IMR-90 (cell line): ENCODE data around the gene CLCA1. TPM values are rescaled to one million over a fixed set of nuclear protein-coding genes. Genes with fewer than 3 reads are reported as not detected.

Experiments
- ATAC-seq: fragments of 200-7000 bp; cut with Tn5 transposase; 2 replicates; pipeline ENCODE4 v1.9.1; 2020; ENCODE audit warnings: low read depth, mild to moderate bottlenecking, moderate library complexity
- BruUV-seq: library from RNA; stranded (reverse); fragments of 400-500 nt; replicated peaks from 2 replicates; lab custom pipeline; 2021; lab: Mats Ljungman, UMichigan
- CTCF ChIA-PET: fragments of 300-600 bp; formaldehyde crosslinking; extraction: SDS; loops from one replicate; lab custom pipeline; 2021; ENCODE audit warnings: antibody characterized with exemption; lab: Yijun Ruan, JAX
- POLR2A ChIA-PET: fragments of 300-600 bp; sonication (Branson Sonifier 250); formaldehyde crosslinking; loops from one replicate; lab custom pipeline; 2022; ENCODE audit warnings: antibody characterized with exemption; ENCODE audit not compliant: unreplicated experiment; lab: Charles Lee
- DNase-seq: peaks from one replicate; pipeline ENCODE4 v3.0.0; 2013
- H2AFZ ChIP-seq: replicated peaks from 2 replicates; pipeline ENCODE3; 2013; ENCODE audit warnings: low read length, mild to moderate bottlenecking; ENCODE audit not compliant: poor library complexity
- H2AK5ac ChIP-seq: 2 replicates; pipeline ENCODE4 v1.6.1; 2013; ENCODE audit warnings: low read depth, low read length, inconsistent platforms
- H2AK9ac ChIP-seq: replicated peaks from 2 replicates; pipeline ENCODE3; 2013; ENCODE audit warnings: mild to moderate bottlenecking, low read depth, low read length, moderate library complexity; ENCODE audit not compliant: poor library complexity
- H2BK120ac ChIP-seq: 2 replicates; pipeline ENCODE4 v1.6.1; 2013; ENCODE audit warnings: low read depth, low read length, inconsistent platforms
- H2BK15ac ChIP-seq: 3 replicates; pipeline ENCODE4 v1.6.1; 2013; ENCODE audit warnings: low read depth, low read length, inconsistent platforms
- H2BK20ac ChIP-seq: 2 replicates; pipeline ENCODE4 v1.6.1; 2013; ENCODE audit warnings: low read depth, mild to moderate bottlenecking, inconsistent platforms, low read length, moderate library complexity
- H2BK5ac ChIP-seq: 2 replicates; pipeline ENCODE4 v1.6.1; 2013; ENCODE audit warnings: mild to moderate bottlenecking, low read depth, low read length, inconsistent platforms; ENCODE audit not compliant: poor library complexity, severe bottlenecking
- H3K14ac ChIP-seq: replicated peaks from 2 replicates; pipeline ENCODE4 v1.6.1; 2013; ENCODE audit warnings: low read depth, low read length, inconsistent platforms
- H3K18ac ChIP-seq: 2 replicates; pipeline ENCODE4 v1.6.1; 2013; ENCODE audit warnings: low read depth, low read length, control low read depth
- H3K23ac ChIP-seq: 2 replicates; pipeline ENCODE4 v1.6.1; 2013; ENCODE audit warnings: low read depth, low read length, inconsistent platforms
- H3K27ac ChIP-seq: 2 replicates; pipeline ENCODE4 v1.5.1; 2013; ENCODE audit warnings: mild to moderate bottlenecking, control low read depth, low read length; ENCODE audit not compliant: insufficient read depth
- H3K27me3 ChIP-seq: 2 replicates; pipeline ENCODE4 v1.6.1; 2013; ENCODE audit warnings: low read length; ENCODE audit not compliant: control insufficient read depth, insufficient read depth
- H3K36me3 ChIP-seq: 2 replicates; pipeline ENCODE4 v1.6.1; 2013; ENCODE audit warnings: low read length, mixed read lengths; ENCODE audit not compliant: control insufficient read depth, insufficient read depth
- H3K4ac ChIP-seq: 2 replicates; pipeline ENCODE4 v1.6.1; 2013; ENCODE audit warnings: low read depth, low read length, inconsistent platforms
- H3K4me1 ChIP-seq: 2 replicates; pipeline ENCODE4 v1.6.1; 2013; ENCODE audit warnings: low read length, mixed read lengths; ENCODE audit not compliant: control insufficient read depth, insufficient read depth
- H3K4me2 ChIP-seq: 2 replicates; pipeline ENCODE4 v1.6.1; 2013; ENCODE audit warnings: low read depth, mild to moderate bottlenecking, control low read depth, low read length, moderate library complexity
- H3K4me3 ChIP-seq: 2 replicates; pipeline ENCODE4 v1.5.1; 2013; ENCODE audit warnings: low read depth, mild to moderate bottlenecking, control low read depth, low read length, moderate library complexity; ENCODE audit not compliant: insufficient read depth
- H3K56ac ChIP-seq: 2 replicates; pipeline ENCODE4 v1.6.1; 2013; ENCODE audit warnings: low read length, inconsistent platforms; ENCODE audit not compliant: insufficient read depth; ENCODE audit errors: extremely low read depth
- H3K79me1 ChIP-seq, 2 experiments: 2 replicates each; pipeline ENCODE4 v1.6.1; 2013; ENCODE audit warnings: low read length in 2 of 2, inconsistent platforms in 1 of 2, low read depth in 1 of 2
- H3K9ac ChIP-seq: 2 replicates; pipeline ENCODE4 v1.6.1; 2013; ENCODE audit warnings: low read depth, low read length, control low read depth
- H3K9me1 ChIP-seq: 2 replicates; pipeline ENCODE4 v1.6.1; 2013; ENCODE audit warnings: low read length, inconsistent platforms; ENCODE audit not compliant: insufficient read depth
- H3K9me3 ChIP-seq: 2 replicates; pipeline ENCODE4 v1.6.1; 2013; ENCODE audit warnings: low read length; ENCODE audit not compliant: control insufficient read depth, insufficient read depth
- H4K20me1 ChIP-seq: 2 replicates; pipeline ENCODE4 v1.6.1; 2013; ENCODE audit warnings: low read length, inconsistent platforms; ENCODE audit not compliant: insufficient read depth
- H4K5ac ChIP-seq: 2 replicates; pipeline ENCODE4 v1.6.1; 2013; ENCODE audit warnings: mild to moderate bottlenecking, low read depth, low read length, control low read depth
- H4K8ac ChIP-seq, 2 experiments: 2 replicates each; pipeline ENCODE4 v1.6.1; 2013; ENCODE audit warnings: low read depth in 2 of 2, low read length in 2 of 2, control low read depth in 1 of 2, inconsistent platforms in 1 of 2
- H4K91ac ChIP-seq: 2 replicates; pipeline ENCODE4 v1.6.1; 2013; ENCODE audit warnings: low read depth, low read length, inconsistent platforms; ENCODE audit not compliant: insufficient read depth
- BHLHE40 ChIP-seq: fragments of 150-350 bp; IDR thresholded peaks from 2 replicates; pipeline ENCODE4 v1.6.1; 2016; ENCODE audit warnings: mild to moderate bottlenecking, low read depth, low read length
- CEBPB ChIP-seq: IDR thresholded peaks from 2 replicates; pipeline ENCODE4 v1.6.1; 2012; ENCODE audit warnings: low read depth, low read length, improper control_type of control experiment
- CHD1 ChIP-seq: IDR thresholded peaks from 2 replicates; pipeline ENCODE4 v1.6.1; 2012; ENCODE audit warnings: low read depth, low read length, improper control_type of control experiment
- FOS ChIP-seq: fragments of 150-350 bp; IDR thresholded peaks from 2 replicates; pipeline ENCODE4 v1.6.1; 2016; ENCODE audit warnings: low read depth, low read length
- MAFK ChIP-seq: IDR thresholded peaks from 2 replicates; pipeline ENCODE4 v1.6.1; 2012; ENCODE audit warnings: low read depth, low read length, improper control_type of control experiment
- MAZ ChIP-seq: IDR thresholded peaks from 2 replicates; pipeline ENCODE4 v1.6.1; 2012; ENCODE audit warnings: low read depth, mild to moderate bottlenecking, low read length, improper control_type of control experiment, moderate library complexity, borderline replicate concordance
- MXI1 ChIP-seq: IDR thresholded peaks from 2 replicates; pipeline ENCODE4 v1.6.1; 2012; ENCODE audit warnings: low read depth, mild to moderate bottlenecking, low read length, moderate library complexity, borderline replicate concordance
- NFE2L2 ChIP-seq: fragments of 150-350 bp; IDR thresholded peaks from 2 replicates; pipeline ENCODE4 v1.6.1; 2016; ENCODE audit warnings: low read depth, mild to moderate bottlenecking, low read length
- POLR2A ChIP-seq: IDR thresholded peaks from 2 replicates; pipeline ENCODE4 v1.6.1; 2012; ENCODE audit warnings: mild to moderate bottlenecking, low read depth, low read length
- RAD21 ChIP-seq: IDR thresholded peaks from 2 replicates; pipeline ENCODE4 v1.6.1; 2012; ENCODE audit warnings: low read length, improper control_type of control experiment
- RCOR1 ChIP-seq: IDR thresholded peaks from 2 replicates; pipeline ENCODE4 v1.6.1; 2012; ENCODE audit warnings: mild to moderate bottlenecking, low read length, improper control_type of control experiment; ENCODE audit not compliant: insufficient replicate concordance
- RFX5 ChIP-seq: IDR thresholded peaks from 2 replicates; pipeline ENCODE4 v1.8.0; 2012; ENCODE audit warnings: low read depth, mild to moderate bottlenecking, low read length, moderate library complexity
- SMC3 ChIP-seq: fragments of 150-350 bp; IDR thresholded peaks from 2 replicates; pipeline ENCODE4 v1.6.1; 2016; ENCODE audit warnings: low read depth, mild to moderate bottlenecking, antibody characterized with exemption, low read length, moderate library complexity
- dilution Hi-C: fragments of 300-500 bp; cut with HindIII; formaldehyde crosslinking; loops from one replicate; pipeline ENCODE4 v1.14.3; 2018; ENCODE audit warnings: low sequenced_read_pairs; ENCODE audit not compliant: unreplicated experiment
- in situ Hi-C: fragments of 300-500 bp; cut with MboI; formaldehyde crosslinking; loops from 3 replicates; pipeline ENCODE4 v1.14.3; 2019; ENCODE audit warnings: low sequenced_read_pairs, inconsistent platforms, mixed read lengths
- intact Hi-C: fragments of 100-400 bp; cut with micrococcal nuclease; formaldehyde crosslinking; loops from 2 replicates; pipeline ENCODE4 v1.10.0; 2022
- polyA plus RNA-seq, 3 experiments: library from polyadenylated mRNA; depleted of rRNA; stranded (reverse); fragments of >200 nt; gene quantifications; 2 replicates each; pipeline ENCODE4 v1.2.3, GENCODE V29; 2012; ENCODE audit warnings: low replicate concordance in 1 of 3
- total RNA-seq: library from RNA; depleted of rRNA; stranded (reverse); fragments of >200 nt; gene quantifications from 2 replicates; pipeline ENCODE4 v1.2.3, GENCODE V29; 2012
- TF ChIP-seq, protein P1 (sequence below): fragments of 150-350 bp; IDR thresholded peaks from 2 replicates; pipeline ENCODE4 v1.6.1; 2017; ENCODE audit warnings: mild to moderate bottlenecking, antibody characterized with exemption, low read length, low read depth
- TF ChIP-seq, protein P2 (sequence below): conservative IDR thresholded peaks from 2 replicates; pipeline ENCODE4 v1.5.1; 2012; ENCODE audit warnings: mild to moderate bottlenecking, low read depth, low read length, improper control_type of control experiment
- TF ChIP-seq, protein P3 (sequence below): fragments of 150-350 bp; IDR thresholded peaks from 2 replicates; pipeline ENCODE4 v1.6.1; 2016; ENCODE audit warnings: low read depth, mild to moderate bottlenecking, low read length, moderate library complexity, borderline replicate concordance

Gene CLCA1
- total and polyA plus RNA-seq, 2 of the 4 experiments (the other 2 are of a cell fraction) = not detected

DNA sequence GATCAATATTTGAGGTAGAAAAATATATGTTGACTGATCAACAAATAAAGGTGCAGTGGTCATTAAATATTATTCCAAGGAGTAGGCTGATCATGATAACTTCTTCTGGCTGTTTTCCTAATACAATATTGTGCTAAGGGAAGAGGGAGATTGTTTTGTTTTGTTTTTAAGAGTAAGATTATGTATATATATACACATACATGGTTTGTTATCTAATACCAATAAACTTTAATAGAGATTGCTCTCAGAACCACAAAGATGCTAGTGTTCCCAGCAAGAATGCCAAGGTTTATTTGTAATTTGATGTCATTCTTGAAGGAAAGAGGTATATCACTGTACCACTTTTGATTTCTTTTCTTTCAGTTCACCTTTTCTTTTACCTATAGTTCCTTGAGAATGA, 34.7 kb upstream of the CLCA1 start:
- Histone ChIP-seq H3K4me1 (peaks cover 5% of the 10 kb centered on the region; the same call in 1 of the 2 replicates), H2BK20ac (no peak overlapping the region), H2AFZ (no peak overlapping the region), H3K23ac (no peak overlapping the region), H3K9ac (no peak overlapping the region), H3K27me3 (peaks cover 2% of the 10 kb centered on the region; the same call in 1 of the 2 replicates), H2AK9ac (no peak overlapping the region), H4K5ac (no peak overlapping the region), H4K8ac (no peak overlapping the region), H2BK5ac (no peak overlapping the region), H3K9me1 (no peaks in the 10 kb centered on the region), H3K36me3 (no peaks in the 10 kb centered on the region), H3K14ac (no peak overlapping the region), H3K56ac (no peak overlapping the region), H3K9me3 (no peaks in the 10 kb centered on the region), H2BK15ac (no peak overlapping the region), H3K4me2 (no peak overlapping the region), H3K27ac (no peak overlapping the region), H3K18ac (no peak overlapping the region), H2AK5ac (no peak overlapping the region), H2BK120ac (no peak overlapping the region), H3K79me1 (no peaks in the 10 kb centered on the region), H3K4ac (no peak overlapping the region), H4K20me1 (no peaks in the 10 kb centered on the region), H3K4me3 (no peak overlapping the region), H4K91ac (no peak overlapping the region)
- CTCF ChIA-PET = no interaction called here
- TF ChIP-seq RCOR1 (no peak), NFE2L2 (no peak), BHLHE40 (no peak), CEBPB (no peak), MAFK (no peak), RFX5 (no peak), MAZ (no peak), POLR2A (no peak), RAD21 (no peak), CHD1 (no peak), SMC3 (no peak), MXI1 (no peak), FOS (no peak)
- TF ChIP-seq, protein P1, sequence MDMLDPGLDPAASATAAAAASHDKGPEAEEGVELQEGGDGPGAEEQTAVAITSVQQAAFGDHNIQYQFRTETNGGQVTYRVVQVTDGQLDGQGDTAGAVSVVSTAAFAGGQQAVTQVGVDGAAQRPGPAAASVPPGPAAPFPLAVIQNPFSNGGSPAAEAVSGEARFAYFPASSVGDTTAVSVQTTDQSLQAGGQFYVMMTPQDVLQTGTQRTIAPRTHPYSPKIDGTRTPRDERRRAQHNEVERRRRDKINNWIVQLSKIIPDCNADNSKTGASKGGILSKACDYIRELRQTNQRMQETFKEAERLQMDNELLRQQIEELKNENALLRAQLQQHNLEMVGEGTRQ = no peak
- TF ChIP-seq, protein P2, sequence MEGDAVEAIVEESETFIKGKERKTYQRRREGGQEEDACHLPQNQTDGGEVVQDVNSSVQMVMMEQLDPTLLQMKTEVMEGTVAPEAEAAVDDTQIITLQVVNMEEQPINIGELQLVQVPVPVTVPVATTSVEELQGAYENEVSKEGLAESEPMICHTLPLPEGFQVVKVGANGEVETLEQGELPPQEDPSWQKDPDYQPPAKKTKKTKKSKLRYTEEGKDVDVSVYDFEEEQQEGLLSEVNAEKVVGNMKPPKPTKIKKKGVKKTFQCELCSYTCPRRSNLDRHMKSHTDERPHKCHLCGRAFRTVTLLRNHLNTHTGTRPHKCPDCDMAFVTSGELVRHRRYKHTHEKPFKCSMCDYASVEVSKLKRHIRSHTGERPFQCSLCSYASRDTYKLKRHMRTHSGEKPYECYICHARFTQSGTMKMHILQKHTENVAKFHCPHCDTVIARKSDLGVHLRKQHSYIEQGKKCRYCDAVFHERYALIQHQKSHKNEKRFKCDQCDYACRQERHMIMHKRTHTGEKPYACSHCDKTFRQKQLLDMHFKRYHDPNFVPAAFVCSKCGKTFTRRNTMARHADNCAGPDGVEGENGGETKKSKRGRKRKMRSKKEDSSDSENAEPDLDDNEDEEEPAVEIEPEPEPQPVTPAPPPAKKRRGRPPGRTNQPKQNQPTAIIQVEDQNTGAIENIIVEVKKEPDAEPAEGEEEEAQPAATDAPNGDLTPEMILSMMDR = no peak
- TF ChIP-seq, protein P3, sequence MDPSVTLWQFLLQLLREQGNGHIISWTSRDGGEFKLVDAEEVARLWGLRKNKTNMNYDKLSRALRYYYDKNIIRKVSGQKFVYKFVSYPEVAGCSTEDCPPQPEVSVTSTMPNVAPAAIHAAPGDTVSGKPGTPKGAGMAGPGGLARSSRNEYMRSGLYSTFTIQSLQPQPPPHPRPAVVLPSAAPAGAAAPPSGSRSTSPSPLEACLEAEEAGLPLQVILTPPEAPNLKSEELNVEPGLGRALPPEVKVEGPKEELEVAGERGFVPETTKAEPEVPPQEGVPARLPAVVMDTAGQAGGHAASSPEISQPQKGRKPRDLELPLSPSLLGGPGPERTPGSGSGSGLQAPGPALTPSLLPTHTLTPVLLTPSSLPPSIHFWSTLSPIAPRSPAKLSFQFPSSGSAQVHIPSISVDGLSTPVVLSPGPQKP = no peak
- no TSS peak for BruUV-seq
- DNase-seq = no peak
- in situ Hi-C loops = no loop called here
- no peak for ATAC-seq
- POLR2A ChIA-PET = no interaction called here
- intact Hi-C loops = no loop called here
- dilution Hi-C loops = no loop called here
